KG1 (cell line): ENCODE data around the gene EDN2.

Experiments
- DNase-seq: peaks from one replicate; lab custom pipeline; 2025; lab: John Stamatoyannopoulos, UW

Gene EDN2

GRCh38 chr1:41437011-41437355 is 47.5 kb downstream of the EDN2 start:
- no peak for DNase-seq

GRCh38 chr1:41436281-41437010 is 48.0 kb downstream of the EDN2 start:
- no peak for DNase-seq

GRCh38 chr1:41435570-41436178 is 48.8 kb downstream of the EDN2 start:
- no peak for DNase-seq

GRCh38 chr1:41434748-41435449 is 49.6 kb downstream of the EDN2 start:
- no peak for DNase-seq

GRCh38 chr1:41434306-41434705 is 50.2 kb downstream of the EDN2 start:
- DNase-seq = no peak

GRCh38 chr1:41433501-41433900 is 51.0 kb downstream of the EDN2 start:
- no peak for DNase-seq

GRCh38 chr1:41432481-41433280 is 51.8 kb downstream of the EDN2 start:
- DNase-seq = peak; percentile 6

GRCh38 chr1:41431490-41432350 is 52.8 kb downstream of the EDN2 start:
- no peak for DNase-seq

- DNase-seq = no peak
These were observed 53.9 kb downstream of the EDN2 start for GRCh38 chr1:41430582-41430981.

GRCh38 chr1:41430069-41430468 is 54.4 kb downstream of the EDN2 start:
- DNase-seq = no peak

- no peak for DNase-seq
These were observed 54.8 kb downstream of the EDN2 start for GRCh38 chr1:41429641-41430035.
